ENCODE data around the gene USP26.

- TF ChIP-seq POLR2AphosphoS5 (IDR thresholded peaks at IDR 0.05; ENCODE audit: low read depth, low read length) (no peak), POLR2A (IDR thresholded peaks at IDR 0.05; ENCODE audit: low read depth, low read length) (no peak), TAF1 (IDR thresholded peaks at IDR 0.05; ENCODE audit: low read depth, low read length) (no peak), SPI1 (IDR thresholded peaks at IDR 0.05; ENCODE audit: low read depth, low read length) (no peak), POU2F2 (IDR thresholded peaks at IDR 0.05; ENCODE audit: low read depth, low read length) (no peak)
These were observed 63.9 kb downstream of the USP26 start for GRCh38 chrX:133033010-133033409.

Measured in GM12891 (cell line).